Activated naive CD4-positive, alpha-beta T cell treated with anti-CD3 and anti-CD28 coated beads, Interleukin-2, amount 50 U/mL, for 24 hours (primary cell): ENCODE measurements around the gene NR2E1.

Experiments
- H3K27ac Mint-ChIP-seq: one replicate; pipeline ENCODE4 v1.8.0; 2021; ENCODE audit warnings: mild to moderate bottlenecking, mixed read lengths
- H3K27me3 Mint-ChIP-seq: one replicate; pipeline ENCODE4 v1.8.0; 2021; ENCODE audit warnings: mixed read lengths
- H3K36me3 Mint-ChIP-seq: one replicate; pipeline ENCODE4 v1.8.0; 2021; ENCODE audit warnings: mixed read lengths
- H3K4me1 Mint-ChIP-seq: one replicate; pipeline ENCODE4 v1.8.0; 2021; ENCODE audit warnings: mixed read lengths
- H3K4me3 Mint-ChIP-seq: one replicate; pipeline ENCODE4 v1.8.0; 2021; ENCODE audit warnings: mild to moderate bottlenecking, mixed read lengths
- H3K9me3 Mint-ChIP-seq: one replicate; pipeline ENCODE4 v1.8.0; 2021; ENCODE audit warnings: mixed read lengths

NR2E1 gene

DNA sequence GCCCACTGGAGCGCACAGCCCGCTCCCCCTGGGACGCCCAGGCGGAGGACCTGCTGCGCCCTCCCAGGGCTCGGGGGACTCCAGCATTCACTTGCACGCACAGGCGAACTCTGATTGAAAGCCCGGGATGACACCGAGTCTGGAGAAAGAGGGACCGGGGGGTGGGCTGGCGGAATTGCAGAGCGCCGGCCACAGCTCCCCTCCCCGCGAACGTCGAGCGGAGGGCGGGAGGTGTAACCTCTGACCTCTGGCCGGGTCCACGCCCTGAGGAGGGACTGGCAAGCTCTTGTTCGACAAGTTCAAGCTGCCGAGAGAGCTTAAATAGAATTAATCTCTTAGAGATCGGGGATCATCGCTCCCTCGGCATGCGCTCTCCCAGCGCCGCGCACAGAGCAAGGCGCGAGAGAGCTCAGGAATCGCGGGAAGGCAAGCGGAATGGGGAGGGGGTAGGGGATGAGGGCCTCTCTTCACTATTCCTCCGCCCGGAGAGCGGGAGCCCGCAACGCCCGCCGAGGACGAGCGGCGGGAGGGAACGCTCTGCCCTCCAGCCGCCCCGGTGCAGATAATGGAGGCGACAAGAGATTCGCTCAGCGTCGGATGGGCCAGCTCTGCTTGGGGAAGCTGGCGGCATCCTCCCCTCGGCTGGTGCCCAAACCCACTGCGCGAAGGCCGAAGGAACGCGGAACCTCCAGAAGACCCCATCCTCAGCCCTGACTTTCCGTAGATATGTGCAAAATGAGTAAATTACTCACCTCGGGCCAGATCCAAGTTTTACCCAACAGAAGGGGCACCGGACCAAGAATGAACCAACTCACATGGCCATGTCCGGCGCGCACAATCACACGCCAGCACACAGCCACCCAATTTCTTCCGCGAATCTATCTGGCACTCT lies 761 bp upstream of the NR2E1 start:
- H3K27me3 Mint-ChIP-seq: peaks cover 66% of the 10 kb centered on the region
- no peaks in the 10 kb centered on the region for H3K9me3 Mint-ChIP-seq
- H3K27ac Mint-ChIP-seq: peak overlapping the region; percentile 76
- H3K36me3 Mint-ChIP-seq: no peaks in the 10 kb centered on the region
- H3K4me1 Mint-ChIP-seq: peaks cover 32% of the 10 kb centered on the region
- peak overlapping the region; percentile 13 for H3K4me3 Mint-ChIP-seq

- Mint-ChIP-seq H3K4me3 (peak overlapping the region; percentile 69), H3K9me3 (no peaks in the 10 kb centered on the region), H3K4me1 (peaks cover 37% of the 10 kb centered on the region), H3K36me3 (no peaks in the 10 kb centered on the region), H3K27me3 (peaks cover 63% of the 10 kb centered on the region), H3K27ac (no peak overlapping the region)
Measured at GRCh38 chr6:108166664-108167448, 1.0 kb downstream of the NR2E1 start.

GRCh38 chr6:108167449-108168089 lies 1.7 kb downstream of the NR2E1 start:
- Mint-ChIP-seq H3K36me3 (no peaks in the 10 kb centered on the region), H3K4me3 (peak overlapping the region; percentile 69), H3K27me3 (peaks cover 64% of the 10 kb centered on the region), H3K9me3 (no peaks in the 10 kb centered on the region), H3K4me1 (peaks cover 37% of the 10 kb centered on the region), H3K27ac (no peak overlapping the region)

DNA sequence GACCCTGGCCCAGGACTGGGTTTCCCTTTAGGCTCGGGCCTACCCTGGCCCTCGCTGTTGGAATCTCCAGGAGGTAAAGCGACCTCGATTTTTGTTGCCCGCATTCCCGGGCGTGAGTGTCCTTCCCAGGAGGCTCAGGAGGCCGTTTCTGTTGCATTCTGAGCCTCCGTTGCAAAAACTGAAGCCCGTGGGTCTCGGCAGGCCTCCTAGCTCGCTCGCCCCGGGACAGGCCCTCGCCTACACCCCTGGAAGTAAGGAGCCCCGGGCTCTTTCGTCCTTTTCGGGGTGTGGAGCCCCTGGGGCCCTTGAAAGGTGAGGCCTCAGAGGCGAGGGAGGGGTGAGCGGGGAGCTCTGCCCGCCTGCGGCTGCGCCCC lies 2.3 kb downstream of the NR2E1 start:
- H3K27ac Mint-ChIP-seq: no peak overlapping the region
- peaks cover 37% of the 10 kb centered on the region for H3K4me1 Mint-ChIP-seq
- no peaks in the 10 kb centered on the region for H3K9me3 Mint-ChIP-seq
- H3K27me3 Mint-ChIP-seq: peaks cover 67% of the 10 kb centered on the region
- peak overlapping the region; percentile 69 for H3K4me3 Mint-ChIP-seq
- no peaks in the 10 kb centered on the region for H3K36me3 Mint-ChIP-seq

GRCh38 chr6:108168501-108169463 lies 3.0 kb downstream of the NR2E1 start:
- peaks cover 65% of the 10 kb centered on the region for H3K27me3 Mint-ChIP-seq
- H3K4me1 Mint-ChIP-seq: peaks cover 37% of the 10 kb centered on the region
- no peaks in the 10 kb centered on the region for H3K9me3 Mint-ChIP-seq
- H3K36me3 Mint-ChIP-seq: no peaks in the 10 kb centered on the region
- H3K27ac Mint-ChIP-seq: no peak overlapping the region
- peak overlapping the region; percentile 74 for H3K4me3 Mint-ChIP-seq

DNA sequence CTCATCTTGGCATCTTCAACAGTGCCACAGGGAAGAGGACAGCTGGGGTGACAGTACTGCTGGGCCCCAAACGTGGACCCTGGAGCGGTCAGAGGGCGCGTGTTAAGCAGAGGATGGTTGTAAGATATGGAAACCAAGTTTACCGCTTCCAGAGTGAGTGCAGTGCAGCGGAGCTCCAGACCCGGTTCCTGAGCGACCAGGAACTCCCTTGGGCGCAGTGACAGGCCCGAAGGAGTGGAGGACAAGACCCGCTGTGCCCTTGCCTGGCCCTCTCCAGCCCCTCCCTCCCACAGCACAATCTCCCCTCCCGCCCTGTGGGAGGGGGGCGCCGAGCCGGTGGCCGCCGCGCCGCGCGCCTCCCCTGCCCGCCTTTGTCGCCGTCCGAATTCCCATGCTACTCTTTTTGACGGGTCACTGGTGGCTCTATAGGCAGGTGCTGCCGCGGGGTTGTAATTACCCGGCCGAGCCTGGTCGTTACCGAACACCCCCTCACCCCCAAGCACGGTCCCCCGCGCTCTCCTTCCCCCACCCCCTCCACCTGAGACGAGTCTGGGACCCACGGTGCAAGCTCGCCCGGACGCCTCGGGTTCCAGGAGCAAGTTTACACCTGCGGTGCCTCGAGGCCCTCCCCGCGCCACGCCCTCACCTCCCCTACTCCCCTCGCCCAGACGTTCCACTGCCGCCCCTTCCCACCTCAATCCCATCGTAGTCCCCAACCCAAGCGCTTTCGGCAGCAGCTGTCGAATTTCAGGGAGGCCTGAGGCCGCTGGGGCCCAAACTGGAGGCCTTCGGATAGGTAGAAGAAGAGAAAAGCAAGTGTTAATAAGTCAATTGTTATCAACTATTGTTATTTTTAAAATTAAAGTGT lies 3.9 kb downstream of the NR2E1 start:
- Mint-ChIP-seq H3K27me3 (peaks cover 64% of the 10 kb centered on the region), H3K9me3 (no peaks in the 10 kb centered on the region), H3K36me3 (no peaks in the 10 kb centered on the region), H3K27ac (no peak overlapping the region), H3K4me3 (peak overlapping the region; percentile 74), H3K4me1 (peaks cover 43% of the 10 kb centered on the region)

GRCh38 chr6:108170332-108171290 lies 4.8 kb downstream of the NR2E1 start:
- Mint-ChIP-seq H3K4me3 (peak overlapping the region; percentile 38), H3K4me1 (peaks cover 45% of the 10 kb centered on the region), H3K27ac (no peak overlapping the region), H3K9me3 (no peaks in the 10 kb centered on the region), H3K36me3 (no peaks in the 10 kb centered on the region), H3K27me3 (peaks cover 64% of the 10 kb centered on the region)

- Mint-ChIP-seq H3K27ac (no peak overlapping the region), H3K9me3 (no peaks in the 10 kb centered on the region), H3K36me3 (no peaks in the 10 kb centered on the region), H3K4me3 (no peak overlapping the region), H3K4me1 (peaks cover 44% of the 10 kb centered on the region), H3K27me3 (peaks cover 63% of the 10 kb centered on the region)
Measured at GRCh38 chr6:108171291-108171917, 5.6 kb downstream of the NR2E1 start.

DNA sequence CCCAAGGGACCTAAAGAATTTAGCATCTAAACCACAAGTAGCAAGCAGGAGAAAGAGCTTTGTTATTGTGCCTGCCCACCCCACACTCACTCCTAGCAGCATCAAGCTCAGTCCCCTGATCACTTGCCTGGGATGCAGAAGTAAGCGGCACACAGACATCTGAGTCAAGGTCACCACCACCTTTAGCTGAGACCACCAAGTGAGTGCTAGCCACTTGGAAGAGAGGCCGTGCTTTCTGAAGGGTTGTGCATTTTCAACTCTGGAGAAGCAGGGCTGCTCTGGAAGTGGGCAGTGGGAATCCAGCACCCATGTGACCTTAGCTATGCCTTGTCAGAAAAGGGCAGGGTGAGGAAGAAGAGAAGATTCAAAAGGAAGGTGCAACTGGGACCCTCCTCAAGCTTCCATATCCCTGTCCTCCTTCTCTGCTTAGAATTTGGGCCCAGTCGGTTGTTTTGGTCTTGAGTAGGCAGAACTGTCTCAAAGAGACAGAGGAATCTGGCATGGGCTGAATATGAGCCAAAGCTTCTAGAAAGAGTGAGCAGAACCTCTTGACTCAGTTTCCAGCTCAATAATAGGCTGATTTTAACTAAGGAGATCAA lies 6.2 kb downstream of the NR2E1 start:
- Mint-ChIP-seq H3K27me3 (peaks cover 62% of the 10 kb centered on the region), H3K9me3 (no peaks in the 10 kb centered on the region), H3K4me1 (peaks cover 42% of the 10 kb centered on the region), H3K36me3 (no peaks in the 10 kb centered on the region), H3K27ac (no peak overlapping the region), H3K4me3 (no peak overlapping the region)

DNA sequence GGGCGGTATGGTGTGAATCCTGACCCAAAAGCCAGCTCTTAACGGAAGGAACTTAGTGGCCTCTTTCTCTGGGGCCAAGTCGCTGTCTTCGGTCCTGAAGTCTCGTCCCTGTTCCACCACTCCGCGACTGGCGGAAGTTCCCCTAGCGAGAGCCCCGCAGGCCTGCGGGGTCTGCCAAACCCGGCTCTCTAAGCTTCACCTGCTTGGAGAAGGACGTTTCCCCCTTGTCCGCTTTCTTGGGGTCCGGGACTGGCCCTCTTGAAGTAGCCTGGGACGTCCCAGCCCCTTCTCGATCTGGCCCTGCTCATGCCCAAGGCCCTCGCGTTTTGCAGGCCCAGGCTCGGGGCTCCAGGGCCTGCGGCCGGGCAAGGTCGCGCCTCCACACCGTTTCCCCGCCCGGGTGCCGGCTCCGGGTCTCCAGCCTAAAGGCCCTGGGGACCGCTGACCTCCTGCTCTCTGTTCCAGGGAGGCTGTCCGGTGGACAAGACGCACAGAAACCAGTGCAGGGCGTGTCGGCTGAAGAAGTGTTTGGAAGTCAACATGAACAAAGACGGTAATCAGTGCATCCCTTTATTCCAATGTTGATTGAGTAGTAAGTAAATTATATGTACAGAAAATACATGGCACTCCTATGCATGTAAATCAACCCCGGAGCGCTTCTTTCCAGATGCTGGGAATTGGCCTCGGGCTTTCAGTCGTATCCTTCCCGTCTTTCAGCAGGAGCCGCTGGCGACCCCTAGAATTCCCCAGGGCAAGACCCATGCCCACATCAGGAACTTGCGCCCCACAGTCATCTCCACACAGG lies 8.8 kb downstream of the NR2E1 start:
- peak overlapping the region; percentile 13 for H3K4me3 Mint-ChIP-seq

GRCh38 chr6:108175176-108175591 lies 9.4 kb downstream of the NR2E1 start:
- Mint-ChIP-seq H3K9me3 (no peaks in the 10 kb centered on the region), H3K27ac (no peak overlapping the region), H3K4me1 (peaks cover 26% of the 10 kb centered on the region), H3K36me3 (no peaks in the 10 kb centered on the region), H3K4me3 (peak overlapping the region; percentile 56), H3K27me3 (peaks cover 72% of the 10 kb centered on the region)

More for the DNA sequence above, 8.8 kb downstream of the NR2E1 start:
- peaks cover 69% of the 10 kb centered on the region for H3K27me3 Mint-ChIP-seq
- no peak overlapping the region for H3K27ac Mint-ChIP-seq
- no peaks in the 10 kb centered on the region for H3K36me3 Mint-ChIP-seq
- no peaks in the 10 kb centered on the region for H3K9me3 Mint-ChIP-seq
- H3K4me1 Mint-ChIP-seq: peaks cover 26% of the 10 kb centered on the region
